SK-N-SH (cell line): ENCODE measurements around the gene DUSP1. TPM values are rescaled to one million over a fixed set of nuclear protein-coding genes. Genes with fewer than 3 reads are reported as not detected.

ENCODE experiments used
- CTCF ChIA-PET: fragments of 300-600, 350-600 bp; formaldehyde crosslinking; extraction: SDS; loops from one replicate; lab custom pipeline; 2021; lab: Yijun Ruan, JAX
- POLR2A ChIA-PET: fragments of 350-600 bp; sonication (Branson Sonifier 250); formaldehyde crosslinking; extraction: SDS; loops from one replicate; lab custom pipeline; 2020; ENCODE audit warnings: antibody characterized with exemption, inconsistent platforms; lab: Yijun Ruan, JAX
- DNase-seq: peaks from one replicate; pipeline ENCODE4 v3.0.0; 2012
- H2AFZ ChIP-seq: fragments of 200-600 bp; sonication (generic); 2 replicates; pipeline ENCODE4 v1.8.1; 2016; ENCODE audit warnings: antibody characterized with exemption, mild to moderate bottlenecking, low read depth
- H3F3A ChIP-seq: fragments of 200-600 bp; sonication (generic); replicated peaks from 2 replicates; pipeline ENCODE3; 2016; ENCODE audit warnings: antibody characterized with exemption, mild to moderate bottlenecking; ENCODE audit not compliant: insufficient read depth
- H3K27ac ChIP-seq, 2 experiments: fragments of 200-500 bp in 1 of 2; fragments of 200-600 bp in 1 of 2; sonication (Bioruptor generic) in 1 of 2; sonication (generic), shearing (Covaris generic) in 1 of 2; 2 replicates each; pipeline versions ENCODE4 v1.5.1 to v1.6.1; 2014 to 2016; ENCODE audit warnings: low read depth in 2 of 2, inconsistent platforms in 1 of 2, low read length in 1 of 2, mild to moderate bottlenecking in 1 of 2, mixed read lengths in 1 of 2
- H3K27me3 ChIP-seq: fragments of 200-600 bp; sonication (generic), shearing (Covaris generic); 2 replicates; pipeline ENCODE4 v1.6.1; 2016; ENCODE audit warnings: mixed run types; ENCODE audit not compliant: insufficient read depth
- H3K36me3 ChIP-seq, 2 experiments: fragments of 200-500 bp in 1 of 2; fragments of 200-600 bp in 1 of 2; sonication (Bioruptor generic) in 1 of 2; sonication (generic) in 1 of 2; replicated peaks in 1 of 2; 2 replicates each; pipeline versions ENCODE3 to v1.5.1; 2014 to 2016; ENCODE audit warnings: low read length in 1 of 2, mild to moderate bottlenecking in 1 of 2; ENCODE audit not compliant: insufficient read depth in 2 of 2, control insufficient read depth in 1 of 2
- H3K4me1 ChIP-seq, 2 experiments: fragments of 200-500 bp in 1 of 2; fragments of 200-600 bp in 1 of 2; sonication (Bioruptor generic) in 1 of 2; sonication (generic), shearing (Covaris generic) in 1 of 2; 2 replicates each; pipeline versions ENCODE4 v1.5.1 to v1.6.1; 2014 to 2016; ENCODE audit warnings: low read depth in 1 of 2, low read length in 1 of 2, mixed run types in 1 of 2; ENCODE audit not compliant: insufficient read depth in 2 of 2, control insufficient read depth in 1 of 2
- H3K4me2 ChIP-seq: fragments of 200-600 bp; sonication (generic), shearing (Covaris generic); 2 replicates; pipeline ENCODE4 v1.6.1; 2017; ENCODE audit warnings: mixed run types
- H3K4me3 ChIP-seq, 2 experiments: fragments of 200-500 bp in 1 of 2; fragments of 200-600 bp in 1 of 2; sonication (Bioruptor generic) in 1 of 2; sonication (generic), shearing (Covaris generic) in 1 of 2; 2 replicates each; pipeline versions ENCODE4 v1.5.1 to v1.8.1; 2014 to 2016; ENCODE audit warnings: low read depth in 2 of 2, inconsistent platforms in 1 of 2, low read length in 1 of 2, mild to moderate bottlenecking in 1 of 2, mixed read lengths in 1 of 2, moderate library complexity in 1 of 2
- H3K79me2 ChIP-seq: fragments of 200-600 bp; sonication (generic); 2 replicates; pipeline ENCODE4 v1.8.1; 2017; ENCODE audit warnings: mild to moderate bottlenecking; ENCODE audit not compliant: insufficient read depth
- H3K9ac ChIP-seq: fragments of 200-600 bp; sonication (generic); 2 replicates; pipeline ENCODE4 v1.6.1; 2017; ENCODE audit warnings: mixed run types
- H3K9me2 ChIP-seq: fragments of 200-600 bp; sonication (generic); 2 replicates; pipeline ENCODE4 v1.6.1; 2017; ENCODE audit warnings: mixed run types
- H3K9me3 ChIP-seq: fragments of 200-600 bp; sonication (generic); 2 replicates; pipeline ENCODE4 v1.6.1; 2017; ENCODE audit warnings: mixed run types, mild to moderate bottlenecking, moderate library complexity
- H4K20me1 ChIP-seq: fragments of 200-600 bp; sonication (generic); 2 replicates; pipeline ENCODE4 v1.6.1; 2017; ENCODE audit warnings: mild to moderate bottlenecking, mixed run types; ENCODE audit not compliant: insufficient read depth
- CHD2 ChIP-seq: fragments of 150-350 bp; IDR thresholded peaks from 2 replicates; pipeline ENCODE4 v1.6.1; 2018; ENCODE audit warnings: low read length; ENCODE audit not compliant: partially characterized antibody
- ELF1 ChIP-seq: IDR thresholded peaks from 2 replicates; pipeline ENCODE4 v1.4.0; 2012
- EZH2phosphoT487 ChIP-seq: fragments of 200-600 bp; sonication (generic); IDR thresholded peaks from 2 replicates; pipeline ENCODE4 v1.6.1; 2017; ENCODE audit warnings: low read depth, mixed run types, mild to moderate bottlenecking, antibody characterized with exemption, moderate library complexity, borderline replicate concordance
- FOSL2 ChIP-seq: IDR thresholded peaks from 2 replicates; pipeline ENCODE4 v1.4.0; 2012; ENCODE audit warnings: low read depth, mild to moderate bottlenecking, moderate library complexity, borderline replicate concordance
- FOXJ3 ChIP-seq: sonication (generic); formaldehyde crosslinking; IDR thresholded peaks from 2 replicates; pipeline ENCODE4 v1.5.1; 2020; ENCODE audit warnings: mild to moderate bottlenecking, missing genetic modification reagents
- GATA2 ChIP-seq: sonication (generic); formaldehyde crosslinking; IDR thresholded peaks from 2 replicates; pipeline ENCODE4 v1.5.0; 2020; ENCODE audit warnings: mild to moderate bottlenecking, missing genetic modification reagents
- JUND ChIP-seq: IDR thresholded peaks from 2 replicates; pipeline ENCODE4 v1.4.0; 2012
- MXI1 ChIP-seq: IDR thresholded peaks from 2 replicates; pipeline ENCODE4 v1.6.1; 2012; ENCODE audit warnings: mild to moderate bottlenecking, low read depth, low read length, improper control_type of control experiment
- NRF1 ChIP-seq: IDR thresholded peaks from 2 replicates; pipeline ENCODE4 v1.6.1; 2012; ENCODE audit warnings: low read depth, mild to moderate bottlenecking, low read length
- PBX3 ChIP-seq: IDR thresholded peaks from 2 replicates; pipeline ENCODE4; 2012
- RCOR1 ChIP-seq: fragments of 150-350 bp; IDR thresholded peaks from 2 replicates; pipeline ENCODE4 v1.6.1; 2017; ENCODE audit warnings: antibody characterized with exemption, low read length
- RFX5 ChIP-seq: IDR thresholded peaks from 2 replicates; pipeline ENCODE4 v1.6.1; 2012; ENCODE audit warnings: mild to moderate bottlenecking, improper control_type of control experiment, low read length
- RXRA ChIP-seq: IDR thresholded peaks from 2 replicates; pipeline ENCODE4 v1.4.0; 2012; ENCODE audit warnings: low read depth, mild to moderate bottlenecking, borderline replicate concordance
- SIN3A ChIP-seq: IDR thresholded peaks from 2 replicates; pipeline ENCODE4 v1.6.1; 2012; ENCODE audit warnings: low read depth, mild to moderate bottlenecking, low read length, moderate library complexity, borderline replicate concordance
- SMC3 ChIP-seq: IDR thresholded peaks from 2 replicates; pipeline ENCODE4 v1.6.1; 2012; ENCODE audit warnings: low read depth, low read length, improper control_type of control experiment
- TCF12 ChIP-seq: IDR thresholded peaks from 2 replicates; pipeline ENCODE4 v1.4.0; 2012
- TEAD4 ChIP-seq: IDR thresholded peaks from 2 replicates; pipeline ENCODE4 v1.4.0; 2012; ENCODE audit warnings: mild to moderate bottlenecking, borderline replicate concordance; ENCODE audit not compliant: insufficient read depth
- WGBS: methylation state at CpG from one replicate; pipeline ENCODE4 v1.1.6; 2017; ENCODE audit warnings: low lambda C conversion rate; 5-methylcytosine and 5-hydroxymethylcytosine counted together
- polyA plus RNA-seq, 3 experiments: library from polyadenylated mRNA; depleted of rRNA; stranded (reverse); fragments of >200 nt; gene quantifications; 2 replicates each; pipeline ENCODE4 v1.2.3, GENCODE V29; 2012
- TF ChIP-seq, protein P1 (sequence below): fragments of 150-350 bp; IDR thresholded peaks from 2 replicates; pipeline ENCODE4 v1.6.1; 2016; ENCODE audit warnings: mild to moderate bottlenecking, low read depth, low read length
- TF ChIP-seq, protein P2 (sequence below): IDR thresholded peaks from 2 replicates; pipeline ENCODE4 v1.6.1; 2012; ENCODE audit warnings: mild to moderate bottlenecking, low read depth, low read length, moderate library complexity
- TF ChIP-seq, protein P3 (sequence below): fragments of 200-600 bp; sonication (generic); IDR thresholded peaks from 2 replicates; pipeline ENCODE4 v1.6.1; 2017; ENCODE audit warnings: antibody characterized with exemption, mild to moderate bottlenecking, moderate library complexity

The DUSP1 gene
- polyA plus RNA-seq, 1 of the 3 experiments (the other 2 are of a cell fraction): 455 TPM

DNA sequence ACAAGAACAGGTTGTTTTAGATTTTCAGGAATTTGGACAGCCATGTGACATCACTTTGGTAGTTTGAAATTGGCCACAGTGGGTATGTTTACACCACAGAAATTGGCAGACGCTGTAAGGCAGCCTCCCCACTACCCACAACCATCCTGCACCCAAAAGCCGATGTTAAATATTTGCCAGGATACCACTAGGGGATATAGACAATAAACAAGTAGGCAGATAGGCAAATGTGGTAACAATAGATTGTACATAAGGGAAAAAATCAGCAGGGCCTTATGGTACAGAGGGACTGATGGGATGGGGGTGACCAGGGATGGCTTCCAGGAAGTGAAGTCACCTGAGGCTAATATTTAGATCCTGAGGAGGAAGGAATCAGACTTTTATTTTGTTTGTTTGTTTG lies 31.1 kb upstream of the DUSP1 start:
- WGBS: 96% methylated on average over 2 of the region's 2 CpGs
- POLR2A ChIA-PET: no interaction called here
- Histone ChIP-seq H3F3A (peaks cover 20% of the 10 kb centered on the region), H3K4me1 (peaks cover 0 to 30% of the 10 kb centered on the region in 2 experiments; a peak in 2 of 4 replicates), H3K4me3 (no peak overlapping the region), H4K20me1 (no peaks in the 10 kb centered on the region), H3K9me2 (no peaks in the 10 kb centered on the region), H3K36me3 (no peaks in the 10 kb centered on the region), H3K27ac (no peak overlapping the region), H3K27me3 (no peaks in the 10 kb centered on the region), H3K79me2 (no peaks in the 10 kb centered on the region), H3K4me2 (no peak overlapping the region), H3K9ac (no peak overlapping the region), H3K9me3 (no peaks in the 10 kb centered on the region), H2AFZ (no peak overlapping the region)
- TF ChIP-seq RCOR1 (no peak), RXRA (no peak), GATA2 (no peak), TEAD4 (no peak), FOXJ3 (no peak), JUND (no peak), SMC3 (no peak), SIN3A (no peak), TCF12 (no peak), MXI1 (no peak), PBX3 (no peak), NRF1 (no peak), ELF1 (no peak), CHD2 (no peak), RFX5 (no peak), FOSL2 (no peak), EZH2phosphoT487 (no peak)
- TF ChIP-seq, protein P1, sequence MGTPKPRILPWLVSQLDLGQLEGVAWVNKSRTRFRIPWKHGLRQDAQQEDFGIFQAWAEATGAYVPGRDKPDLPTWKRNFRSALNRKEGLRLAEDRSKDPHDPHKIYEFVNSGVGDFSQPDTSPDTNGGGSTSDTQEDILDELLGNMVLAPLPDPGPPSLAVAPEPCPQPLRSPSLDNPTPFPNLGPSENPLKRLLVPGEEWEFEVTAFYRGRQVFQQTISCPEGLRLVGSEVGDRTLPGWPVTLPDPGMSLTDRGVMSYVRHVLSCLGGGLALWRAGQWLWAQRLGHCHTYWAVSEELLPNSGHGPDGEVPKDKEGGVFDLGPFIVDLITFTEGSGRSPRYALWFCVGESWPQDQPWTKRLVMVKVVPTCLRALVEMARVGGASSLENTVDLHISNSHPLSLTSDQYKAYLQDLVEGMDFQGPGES: no peak
- TF ChIP-seq, protein P2, sequence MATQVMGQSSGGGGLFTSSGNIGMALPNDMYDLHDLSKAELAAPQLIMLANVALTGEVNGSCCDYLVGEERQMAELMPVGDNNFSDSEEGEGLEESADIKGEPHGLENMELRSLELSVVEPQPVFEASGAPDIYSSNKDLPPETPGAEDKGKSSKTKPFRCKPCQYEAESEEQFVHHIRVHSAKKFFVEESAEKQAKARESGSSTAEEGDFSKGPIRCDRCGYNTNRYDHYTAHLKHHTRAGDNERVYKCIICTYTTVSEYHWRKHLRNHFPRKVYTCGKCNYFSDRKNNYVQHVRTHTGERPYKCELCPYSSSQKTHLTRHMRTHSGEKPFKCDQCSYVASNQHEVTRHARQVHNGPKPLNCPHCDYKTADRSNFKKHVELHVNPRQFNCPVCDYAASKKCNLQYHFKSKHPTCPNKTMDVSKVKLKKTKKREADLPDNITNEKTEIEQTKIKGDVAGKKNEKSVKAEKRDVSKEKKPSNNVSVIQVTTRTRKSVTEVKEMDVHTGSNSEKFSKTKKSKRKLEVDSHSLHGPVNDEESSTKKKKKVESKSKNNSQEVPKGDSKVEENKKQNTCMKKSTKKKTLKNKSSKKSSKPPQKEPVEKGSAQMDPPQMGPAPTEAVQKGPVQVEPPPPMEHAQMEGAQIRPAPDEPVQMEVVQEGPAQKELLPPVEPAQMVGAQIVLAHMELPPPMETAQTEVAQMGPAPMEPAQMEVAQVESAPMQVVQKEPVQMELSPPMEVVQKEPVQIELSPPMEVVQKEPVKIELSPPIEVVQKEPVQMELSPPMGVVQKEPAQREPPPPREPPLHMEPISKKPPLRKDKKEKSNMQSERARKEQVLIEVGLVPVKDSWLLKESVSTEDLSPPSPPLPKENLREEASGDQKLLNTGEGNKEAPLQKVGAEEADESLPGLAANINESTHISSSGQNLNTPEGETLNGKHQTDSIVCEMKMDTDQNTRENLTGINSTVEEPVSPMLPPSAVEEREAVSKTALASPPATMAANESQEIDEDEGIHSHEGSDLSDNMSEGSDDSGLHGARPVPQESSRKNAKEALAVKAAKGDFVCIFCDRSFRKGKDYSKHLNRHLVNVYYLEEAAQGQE: no peak
- TF ChIP-seq, protein P3, sequence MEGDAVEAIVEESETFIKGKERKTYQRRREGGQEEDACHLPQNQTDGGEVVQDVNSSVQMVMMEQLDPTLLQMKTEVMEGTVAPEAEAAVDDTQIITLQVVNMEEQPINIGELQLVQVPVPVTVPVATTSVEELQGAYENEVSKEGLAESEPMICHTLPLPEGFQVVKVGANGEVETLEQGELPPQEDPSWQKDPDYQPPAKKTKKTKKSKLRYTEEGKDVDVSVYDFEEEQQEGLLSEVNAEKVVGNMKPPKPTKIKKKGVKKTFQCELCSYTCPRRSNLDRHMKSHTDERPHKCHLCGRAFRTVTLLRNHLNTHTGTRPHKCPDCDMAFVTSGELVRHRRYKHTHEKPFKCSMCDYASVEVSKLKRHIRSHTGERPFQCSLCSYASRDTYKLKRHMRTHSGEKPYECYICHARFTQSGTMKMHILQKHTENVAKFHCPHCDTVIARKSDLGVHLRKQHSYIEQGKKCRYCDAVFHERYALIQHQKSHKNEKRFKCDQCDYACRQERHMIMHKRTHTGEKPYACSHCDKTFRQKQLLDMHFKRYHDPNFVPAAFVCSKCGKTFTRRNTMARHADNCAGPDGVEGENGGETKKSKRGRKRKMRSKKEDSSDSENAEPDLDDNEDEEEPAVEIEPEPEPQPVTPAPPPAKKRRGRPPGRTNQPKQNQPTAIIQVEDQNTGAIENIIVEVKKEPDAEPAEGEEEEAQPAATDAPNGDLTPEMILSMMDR: no peak
- DNase-seq: no peak
- CTCF ChIA-PET: no interaction called here
